Stimulated activated CD8-positive, alpha-beta memory T cell treated with anti-CD3 and anti-CD28 coated beads, Interleukin-15, amount 100 ng/mL, for 4 hours (primary cell): ENCODE measurements around the gene TMC5.
"Not testable (repeated sequence)": the region's sequence is repeated elsewhere in the genome, so short reads cannot be mapped to it uniquely, and the experiment has no call there.

ENCODE experiments used
- DNase-seq, 2 donors: peaks; one replicate each; pipeline ENCODE4 v3.0.0-alpha.2; 2020; ENCODE audit warnings: low read depth in 2 of 2

TMC5 gene

GRCh38 chr16:19542138-19542821 is 124.6 kb downstream of the TMC5 start:
- no peak for DNase-seq

- not testable (repeated sequence) for DNase-seq
Measured at GRCh38 chr16:19543278-19543996, 125.8 kb downstream of the TMC5 start.

- no peak for DNase-seq
Measured at GRCh38 chr16:19548144-19548543, 130.5 kb downstream of the TMC5 start.
